GM18867 (cell line): ENCODE measurements around the gene LRSAM1.

Source experiments
- ATAC-seq: cut with Tn5 transposase; IDR thresholded peaks from one replicate; pipeline ENCODE4 v1.9.1; 2021; ENCODE audit warnings: mild to moderate bottlenecking, moderate library complexity; ENCODE audit not compliant: unreplicated experiment

LRSAM1 gene

GRCh38 chr9:127494304-127494702 lies 43.0 kb downstream of the LRSAM1 start:
- no peak for ATAC-seq

- ATAC-seq = no peak
Observed at GRCh38 chr9:127495884-127496555, 44.7 kb downstream of the LRSAM1 start.

- no peak for ATAC-seq
Observed at GRCh38 chr9:127496974-127497373, 45.7 kb downstream of the LRSAM1 start.

GRCh38 chr9:127497656-127498290 lies 46.5 kb downstream of the LRSAM1 start:
- no peak for ATAC-seq

- ATAC-seq = no peak
Observed at GRCh38 chr9:127498298-127498697, 47.0 kb downstream of the LRSAM1 start.

GRCh38 chr9:127500399-127500798 lies 49.1 kb downstream of the LRSAM1 start:
- no peak for ATAC-seq

GRCh38 chr9:127500862-127501261 lies 49.6 kb downstream of the LRSAM1 start:
- ATAC-seq = no peak

- no peak for ATAC-seq
Observed at GRCh38 chr9:127501821-127502343, 50.6 kb downstream of the LRSAM1 start.

- no peak for ATAC-seq
Observed at GRCh38 chr9:127502706-127503378, 51.5 kb downstream of the LRSAM1 start.

GRCh38 chr9:127503379-127503921 lies 52.1 kb downstream of the LRSAM1 start:
- ATAC-seq = no peak

GRCh38 chr9:127503947-127504886 lies 52.9 kb downstream of the LRSAM1 start:
- no peak for ATAC-seq

GRCh38 chr9:127504887-127505251 lies 53.6 kb downstream of the LRSAM1 start:
- ATAC-seq = no peak

GRCh38 chr9:127505396-127506116 lies 54.2 kb downstream of the LRSAM1 start:
- ATAC-seq = no peak

GRCh38 chr9:127506117-127506813 lies 55.0 kb downstream of the LRSAM1 start:
- no peak for ATAC-seq

GRCh38 chr9:127506814-127507750 lies 55.8 kb downstream of the LRSAM1 start:
- no peak for ATAC-seq

- no peak for ATAC-seq
Observed at GRCh38 chr9:127507751-127508648, 56.7 kb downstream of the LRSAM1 start.

GRCh38 chr9:127508901-127509260 lies 57.6 kb downstream of the LRSAM1 start:
- no peak for ATAC-seq
